HG03280 (cell line): ENCODE results near the gene QRICH2.
A peak's percentile ranks its signal among the peaks of the same experiment; 100 is the strongest.
"Not testable (repeated sequence)": the region's sequence is repeated elsewhere in the genome, so short reads cannot be mapped to it uniquely, and the experiment has no call there.

Experiments
- ATAC-seq: cut with Tn5 transposase; IDR thresholded peaks from one replicate; pipeline ENCODE4 v1.9.1; 2021; ENCODE audit warnings: mild to moderate bottlenecking, moderate library complexity; ENCODE audit not compliant: unreplicated experiment

Gene QRICH2

GRCh38 chr17:76278268-76278908, 29.7 kb downstream of the QRICH2 start:
- ATAC-seq, result no peak

- ATAC-seq, result no peak
These were observed 30.5 kb downstream of the QRICH2 start for GRCh38 chr17:76277300-76278267.

GRCh38 chr17:76276461-76277299, 31.4 kb downstream of the QRICH2 start:
- ATAC-seq, result no peak

GRCh38 chr17:76276069-76276431, 32.0 kb downstream of the QRICH2 start:
- ATAC-seq, result no peak

- no peak for ATAC-seq
These were observed 32.6 kb downstream of the QRICH2 start for GRCh38 chr17:76275382-76276068.

- no peak for ATAC-seq
These were observed 33.7 kb downstream of the QRICH2 start for GRCh38 chr17:76274112-76274956.

GRCh38 chr17:76273445-76274111, 34.5 kb downstream of the QRICH2 start:
- no peak for ATAC-seq

- peak; percentile 18 for ATAC-seq
These were observed 35.3 kb downstream of the QRICH2 start for GRCh38 chr17:76272541-76273444.

GRCh38 chr17:76271669-76272540, 36.2 kb downstream of the QRICH2 start:
- peak; percentile 40 for ATAC-seq

- peak; percentile 1 for ATAC-seq
These were observed 37.1 kb downstream of the QRICH2 start for GRCh38 chr17:76270770-76271668.

GRCh38 chr17:76270127-76270592, 37.9 kb downstream of the QRICH2 start:
- ATAC-seq, result no peak

GRCh38 chr17:76268991-76269981, 38.8 kb downstream of the QRICH2 start:
- ATAC-seq, result no peak

GRCh38 chr17:76268015-76268749, 39.9 kb downstream of the QRICH2 start:
- ATAC-seq, result no peak

GRCh38 chr17:76267581-76268001, 40.5 kb downstream of the QRICH2 start:
- not testable (repeated sequence) for ATAC-seq
